Measurements from ENCODE around the gene RPL14. TPM values are rescaled to one million over a fixed set of nuclear protein-coding genes. Genes with fewer than 3 reads are reported as not detected.

The RPL14 gene
- total RNA-seq, 3 donors from 2014 or later (not counting 1 experiment from before 2014, with no cell fraction given) = 1,298 to 1,589 (median 1,441) TPM

DNA sequence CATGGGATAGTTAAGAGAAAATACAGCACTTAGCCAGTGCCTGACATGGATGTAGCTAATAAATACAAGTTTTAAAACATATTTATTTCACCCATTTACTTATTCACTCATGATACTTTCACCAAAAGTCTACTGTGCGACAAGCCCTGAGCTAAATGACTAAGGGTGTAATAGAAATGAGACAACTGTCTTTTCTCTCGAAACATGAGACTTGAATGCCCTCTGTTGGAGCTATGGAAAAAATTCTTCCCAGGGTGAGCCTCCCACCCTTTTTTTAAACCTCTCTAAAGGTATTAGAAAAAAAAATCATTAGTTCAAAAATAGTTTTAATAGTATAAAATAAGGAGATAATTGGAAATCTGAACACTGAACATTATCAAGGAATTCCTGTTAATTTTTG is 24.3 kb upstream of the RPL14 start:
- H3K27me3 ChIP-seq (ENCODE audit: control insufficient read depth, insufficient read depth, low read length) = no peaks in the 10 kb centered on the region
- no peak for ATAC-seq
- H3K27ac Mint-ChIP-seq = no peak overlapping the region
- DNase-seq = no peak
- H3K9me3 Mint-ChIP-seq = no peaks in the 10 kb centered on the region
- no peak overlapping the region for H3K4me3 ChIP-seq (ENCODE audit: low read length)
- no CpG with 5 or more reads among the region's 2 CpGs for WGBS (ENCODE audit: insufficient coverage)
- no peaks in the 10 kb centered on the region for H3K36me3 ChIP-seq (ENCODE audit: control insufficient read depth, insufficient read depth, low read length)
- H3K4me1 Mint-ChIP-seq = peaks cover 0 to 3% of the 10 kb centered on the region in 2 donors
- H3K36me3 Mint-ChIP-seq = no peaks in the 10 kb centered on the region
- no peak overlapping the region for H3K27ac ChIP-seq (ENCODE audit: low read length)
- H3K4me3 Mint-ChIP-seq = no peak overlapping the region
- no peaks in the 10 kb centered on the region for H3K27me3 Mint-ChIP-seq (ENCODE audit: low read depth in 2 of 2)
- H3K9me3 ChIP-seq (ENCODE audit: control insufficient read depth, insufficient read depth, low read length) = no peaks in the 10 kb centered on the region
- TF ChIP-seq, protein P1, sequence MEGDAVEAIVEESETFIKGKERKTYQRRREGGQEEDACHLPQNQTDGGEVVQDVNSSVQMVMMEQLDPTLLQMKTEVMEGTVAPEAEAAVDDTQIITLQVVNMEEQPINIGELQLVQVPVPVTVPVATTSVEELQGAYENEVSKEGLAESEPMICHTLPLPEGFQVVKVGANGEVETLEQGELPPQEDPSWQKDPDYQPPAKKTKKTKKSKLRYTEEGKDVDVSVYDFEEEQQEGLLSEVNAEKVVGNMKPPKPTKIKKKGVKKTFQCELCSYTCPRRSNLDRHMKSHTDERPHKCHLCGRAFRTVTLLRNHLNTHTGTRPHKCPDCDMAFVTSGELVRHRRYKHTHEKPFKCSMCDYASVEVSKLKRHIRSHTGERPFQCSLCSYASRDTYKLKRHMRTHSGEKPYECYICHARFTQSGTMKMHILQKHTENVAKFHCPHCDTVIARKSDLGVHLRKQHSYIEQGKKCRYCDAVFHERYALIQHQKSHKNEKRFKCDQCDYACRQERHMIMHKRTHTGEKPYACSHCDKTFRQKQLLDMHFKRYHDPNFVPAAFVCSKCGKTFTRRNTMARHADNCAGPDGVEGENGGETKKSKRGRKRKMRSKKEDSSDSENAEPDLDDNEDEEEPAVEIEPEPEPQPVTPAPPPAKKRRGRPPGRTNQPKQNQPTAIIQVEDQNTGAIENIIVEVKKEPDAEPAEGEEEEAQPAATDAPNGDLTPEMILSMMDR (IDR thresholded peaks at IDR 0.05) = no peak
- intact Hi-C loops (cut with micrococcal nuclease) = no loop called here
- no peaks in the 10 kb centered on the region for H3K4me1 ChIP-seq (ENCODE audit: control insufficient read depth, insufficient read depth, low read length)

DNA sequence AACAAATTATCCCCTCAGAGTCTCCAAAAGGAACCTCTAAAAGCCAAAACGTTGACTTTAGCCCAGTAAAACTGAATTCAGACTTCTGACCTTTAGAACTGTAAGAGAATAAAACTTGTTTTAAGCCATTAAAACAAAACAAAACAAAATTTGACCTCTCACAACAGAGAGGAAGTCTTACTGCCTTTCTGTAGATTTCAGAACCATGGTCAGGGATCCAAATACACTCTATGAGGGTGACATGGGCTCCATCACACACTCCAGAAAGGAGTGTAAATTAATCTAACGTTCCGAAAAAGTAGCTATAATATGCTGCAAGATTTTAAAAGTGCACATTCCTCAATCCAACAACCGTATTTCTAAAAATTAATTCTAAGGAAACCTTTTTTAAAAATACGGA is 19.2 kb upstream of the RPL14 start:
- ATAC-seq = no peak
- H3K27ac Mint-ChIP-seq = no peak overlapping the region
- no peaks in the 10 kb centered on the region for H3K36me3 Mint-ChIP-seq
- no peaks in the 10 kb centered on the region for H3K36me3 ChIP-seq (ENCODE audit: control insufficient read depth, insufficient read depth, low read length)
- intact Hi-C loops (cut with micrococcal nuclease) = no loop called here
- H3K27me3 Mint-ChIP-seq (ENCODE audit: low read depth in 2 of 2) = no peaks in the 10 kb centered on the region
- TF ChIP-seq, protein P1 (IDR thresholded peaks at IDR 0.05) = no peak
- no peaks in the 10 kb centered on the region for H3K27me3 ChIP-seq (ENCODE audit: control insufficient read depth, insufficient read depth, low read length)
- WGBS (ENCODE audit: insufficient coverage) = 87% methylated on average over 3 of the region's 5 CpGs
- H3K4me1 Mint-ChIP-seq = no peaks in the 10 kb centered on the region
- no peak overlapping the region for H3K4me3 Mint-ChIP-seq
- no peak for DNase-seq
- no peaks in the 10 kb centered on the region for H3K9me3 ChIP-seq (ENCODE audit: control insufficient read depth, insufficient read depth, low read length)
- H3K4me3 ChIP-seq (ENCODE audit: low read length) = no peak overlapping the region
- no peaks in the 10 kb centered on the region for H3K4me1 ChIP-seq (ENCODE audit: control insufficient read depth, insufficient read depth, low read length)
- H3K9me3 Mint-ChIP-seq = no peaks in the 10 kb centered on the region
- H3K27ac ChIP-seq (ENCODE audit: low read length) = no peak overlapping the region

DNA sequence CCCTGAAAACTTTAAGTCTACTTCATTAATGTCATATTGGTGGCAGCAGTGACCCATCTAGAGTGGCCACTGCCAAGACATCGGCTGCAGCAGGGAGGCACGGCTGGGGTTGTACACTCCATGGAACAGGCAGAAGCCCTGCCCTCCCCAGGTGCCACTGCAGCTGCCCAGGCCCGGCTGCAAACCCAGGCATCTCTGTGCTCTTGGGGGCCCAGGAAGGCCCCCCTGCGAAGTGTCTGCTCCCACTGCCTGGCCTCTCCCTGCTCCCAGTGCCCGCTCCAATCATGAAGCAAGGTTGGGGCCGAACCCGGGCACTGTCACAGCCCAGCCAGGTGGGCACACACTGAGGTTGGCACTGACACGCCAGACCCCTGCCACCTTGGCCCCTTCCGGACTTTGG is 12.1 kb upstream of the RPL14 start:
- H3K36me3 ChIP-seq (ENCODE audit: control insufficient read depth, insufficient read depth, low read length) = peaks cover 7% of the 10 kb centered on the region
- no peaks in the 10 kb centered on the region for H3K27me3 ChIP-seq (ENCODE audit: control insufficient read depth, insufficient read depth, low read length)
- no peak overlapping the region for H3K27ac ChIP-seq (ENCODE audit: low read length)
- Mint-ChIP-seq H3K36me3 (peaks cover 8% of the 10 kb centered on the region), H3K27me3 (ENCODE audit: low read depth in 2 of 2) (no peaks in the 10 kb centered on the region), H3K4me1 (no peaks in the 10 kb centered on the region), H3K9me3 (no peaks in the 10 kb centered on the region), H3K4me3 (no peak overlapping the region), H3K27ac (no peak overlapping the region)
- intact Hi-C loops (cut with micrococcal nuclease) = no loop called here
- no peaks in the 10 kb centered on the region for H3K4me1 ChIP-seq (ENCODE audit: control insufficient read depth, insufficient read depth, low read length)
- TF ChIP-seq, protein P1 (IDR thresholded peaks at IDR 0.05) = no peak
- WGBS (ENCODE audit: insufficient coverage) = 95% methylated on average over 9 of the region's 9 CpGs
- H3K9me3 ChIP-seq (ENCODE audit: control insufficient read depth, insufficient read depth, low read length) = no peaks in the 10 kb centered on the region
- ATAC-seq = no peak
- no peak for DNase-seq
- no peak overlapping the region for H3K4me3 ChIP-seq (ENCODE audit: low read length)

DNA sequence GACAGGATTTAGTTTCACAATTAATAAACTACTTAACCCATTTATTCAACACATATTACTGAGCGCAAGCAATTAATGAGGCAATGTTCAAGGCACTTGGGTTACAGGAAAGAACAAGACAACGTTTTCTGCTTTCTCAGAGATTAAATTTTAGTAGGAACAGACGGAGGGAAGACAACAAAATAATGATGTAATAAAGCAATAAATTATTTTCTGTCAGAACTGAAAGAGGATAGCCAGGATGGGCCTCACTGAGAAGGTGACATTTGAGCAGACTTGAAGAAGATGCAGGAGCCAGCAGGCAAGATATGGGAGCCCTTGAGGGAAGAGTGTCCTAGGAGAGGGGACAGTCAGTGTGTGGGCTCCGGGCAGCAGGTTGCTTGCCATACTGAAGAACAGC is 11.3 kb upstream of the RPL14 start:
- Mint-ChIP-seq H3K9me3 (no peaks in the 10 kb centered on the region), H3K36me3 (peaks cover 8% of the 10 kb centered on the region), H3K4me3 (no peak overlapping the region), H3K27me3 (ENCODE audit: low read depth in 2 of 2) (no peaks in the 10 kb centered on the region), H3K27ac (no peak overlapping the region), H3K4me1 (no peaks in the 10 kb centered on the region)
- H3K9me3 ChIP-seq (ENCODE audit: control insufficient read depth, insufficient read depth, low read length) = no peaks in the 10 kb centered on the region
- TF ChIP-seq, protein P1 (IDR thresholded peaks at IDR 0.05) = no peak
- intact Hi-C loops (cut with micrococcal nuclease) = no loop called here
- H3K4me3 ChIP-seq (ENCODE audit: low read length) = no peak overlapping the region
- peaks cover 7% of the 10 kb centered on the region for H3K36me3 ChIP-seq (ENCODE audit: control insufficient read depth, insufficient read depth, low read length)
- WGBS (ENCODE audit: insufficient coverage) = 83% methylated on average over 4 of the region's 4 CpGs
- ATAC-seq (no peak), DNase-seq (no peak)
- no peak overlapping the region for H3K27ac ChIP-seq (ENCODE audit: low read length)
- H3K27me3 ChIP-seq (ENCODE audit: control insufficient read depth, insufficient read depth, low read length) = no peaks in the 10 kb centered on the region
- no peaks in the 10 kb centered on the region for H3K4me1 ChIP-seq (ENCODE audit: control insufficient read depth, insufficient read depth, low read length)
